ENCODE measurements around the gene PKNOX2.

- no peak for TF ChIP-seq POLR2AphosphoS5 (IDR thresholded peaks at IDR 0.05; ENCODE audit: low read depth, low read length)
- TF ChIP-seq HDAC2 (IDR thresholded peaks at IDR 0.05; ENCODE audit: borderline replicate concordance in 1 of 2, low read depth in 2 of 2, low read length in 2 of 2): no peak
- TF ChIP-seq, protein P1, sequence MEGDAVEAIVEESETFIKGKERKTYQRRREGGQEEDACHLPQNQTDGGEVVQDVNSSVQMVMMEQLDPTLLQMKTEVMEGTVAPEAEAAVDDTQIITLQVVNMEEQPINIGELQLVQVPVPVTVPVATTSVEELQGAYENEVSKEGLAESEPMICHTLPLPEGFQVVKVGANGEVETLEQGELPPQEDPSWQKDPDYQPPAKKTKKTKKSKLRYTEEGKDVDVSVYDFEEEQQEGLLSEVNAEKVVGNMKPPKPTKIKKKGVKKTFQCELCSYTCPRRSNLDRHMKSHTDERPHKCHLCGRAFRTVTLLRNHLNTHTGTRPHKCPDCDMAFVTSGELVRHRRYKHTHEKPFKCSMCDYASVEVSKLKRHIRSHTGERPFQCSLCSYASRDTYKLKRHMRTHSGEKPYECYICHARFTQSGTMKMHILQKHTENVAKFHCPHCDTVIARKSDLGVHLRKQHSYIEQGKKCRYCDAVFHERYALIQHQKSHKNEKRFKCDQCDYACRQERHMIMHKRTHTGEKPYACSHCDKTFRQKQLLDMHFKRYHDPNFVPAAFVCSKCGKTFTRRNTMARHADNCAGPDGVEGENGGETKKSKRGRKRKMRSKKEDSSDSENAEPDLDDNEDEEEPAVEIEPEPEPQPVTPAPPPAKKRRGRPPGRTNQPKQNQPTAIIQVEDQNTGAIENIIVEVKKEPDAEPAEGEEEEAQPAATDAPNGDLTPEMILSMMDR (IDR thresholded peaks at IDR 0.05; ENCODE audit: control extremely low read depth in 1 of 3, insufficient read depth in 1 of 3, low read depth in 1 of 3, low read length in 3 of 3): no peak
- no peak for TF ChIP-seq MAX (IDR thresholded peaks at IDR 0.05)
- no peak for TF ChIP-seq POLR2A (IDR thresholded peaks at IDR 0.05; ENCODE audit: control extremely low read depth in 1 of 2, low read depth in 2 of 2, low read length in 2 of 2)
- no peak for TF ChIP-seq EP300 (IDR thresholded peaks at IDR 0.05; ENCODE audit: borderline replicate concordance in 1 of 2, low read depth in 2 of 2, low read length in 2 of 2)
- no peak for TF ChIP-seq EZH2 (IDR thresholded peaks at IDR 0.05; ENCODE audit: low read depth, low read length, severe bottlenecking)
- TF ChIP-seq TAF1 (IDR thresholded peaks at IDR 0.05; ENCODE audit: low read depth, low read length): no peak
- TF ChIP-seq CEBPB (IDR thresholded peaks at IDR 0.05; ENCODE audit: low read depth, low read length): no peak
- no peak for TF ChIP-seq SAP30 (IDR thresholded peaks at IDR 0.05; ENCODE audit: insufficient read depth, insufficient replicate concordance, low read length)
- TF ChIP-seq MAFK (IDR thresholded peaks at IDR 0.05; ENCODE audit: low read depth, low read length): no peak
- TF ChIP-seq, protein P2, sequence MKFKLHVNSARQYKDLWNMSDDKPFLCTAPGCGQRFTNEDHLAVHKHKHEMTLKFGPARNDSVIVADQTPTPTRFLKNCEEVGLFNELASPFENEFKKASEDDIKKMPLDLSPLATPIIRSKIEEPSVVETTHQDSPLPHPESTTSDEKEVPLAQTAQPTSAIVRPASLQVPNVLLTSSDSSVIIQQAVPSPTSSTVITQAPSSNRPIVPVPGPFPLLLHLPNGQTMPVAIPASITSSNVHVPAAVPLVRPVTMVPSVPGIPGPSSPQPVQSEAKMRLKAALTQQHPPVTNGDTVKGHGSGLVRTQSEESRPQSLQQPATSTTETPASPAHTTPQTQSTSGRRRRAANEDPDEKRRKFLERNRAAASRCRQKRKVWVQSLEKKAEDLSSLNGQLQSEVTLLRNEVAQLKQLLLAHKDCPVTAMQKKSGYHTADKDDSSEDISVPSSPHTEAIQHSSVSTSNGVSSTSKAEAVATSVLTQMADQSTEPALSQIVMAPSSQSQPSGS (IDR thresholded peaks at IDR 0.05; ENCODE audit: low read length): no peak
Observed at GRCh38 chr11:125380756-125381445, 216.3 kb downstream of the PKNOX2 start.

All from H1 (cell line).